Purkinje cell (primary cell): ENCODE data around the gene DAZ4. TPM values are rescaled to one million over a fixed set of nuclear protein-coding genes. Genes with fewer than 3 reads are reported as not detected.

Source experiments
- polyA plus RNA-seq: library from polyadenylated mRNA; unstranded; fragments of >200 nt; fragmentation: Nextera tagmentation; gene quantifications from 2 replicates; pipeline ENCODE4 v1.2.1, GENCODE V29; 2014

DAZ4 gene
- not detected in 2 replicates for polyA plus RNA-seq

GRCh38 chrY:24833619-24834018, at the start of gene DAZ4:
DAZ4 (plus strand) TSS chrY:24833919; CDS start chrY:24834127, 208 bp downstream.

GRCh38 chrY:24813293-24813692, 20.4 kb upstream of the DAZ4 start, which contains the start of gene DAZ3:
DAZ3 (minus strand) TSS chrY:24813393; CDS start chrY:24813185, 208 bp downstream.

Other genes with a start within 250 kb of the DAZ4 start
- not detected in 2 replicates for gene BPY2B, start 215.9 kb upstream of the DAZ4 start, polyA plus RNA-seq
- not detected in 2 replicates for gene DAZ3, start 20.5 kb upstream of the DAZ4 start, polyA plus RNA-seq
- gene BPY2C, start 218.2 kb downstream of the DAZ4 start, polyA plus RNA-seq: not detected in 2 replicates